Raji (cell line): ENCODE results near the gene RACGAP1.

Experiments used
- POLR2A ChIP-seq: IDR thresholded peaks from 2 replicates; pipeline ENCODE4 v1.6.1; 2011; ENCODE audit warnings: low read depth, low read length, control low read depth; ENCODE audit not compliant: insufficient read depth

RACGAP1 gene

GRCh38 chr12:49939707-49940106, 85.6 kb downstream of the RACGAP1 start:
- no peak for TF ChIP-seq POLR2A

GRCh38 chr12:49939307-49939706, 86.0 kb downstream of the RACGAP1 start:
- TF ChIP-seq POLR2A: no peak
